ENCODE data around the gene TMEM59L.

GRCh38 chr19:18650021-18650390, 37.3 kb downstream of the TMEM59L start:
- TF ChIP-seq SMAD4 (CRISPR knock-in tag; conservative IDR thresholded peaks at IDR 0.05) (no peak), MXI1 (IDR thresholded peaks at IDR 0.05; ENCODE audit: low read depth, low read length) (no peak), MYNN (IDR thresholded peaks at IDR 0.05) (no peak), MYNN (CRISPR knock-in tag; IDR thresholded peaks at IDR 0.05) (no peak), TRIM28 (IDR thresholded peaks at IDR 0.05) (no peak), NRF1 (conservative IDR thresholded peaks at IDR 0.05 in 1 of 2, IDR thresholded peaks at IDR 0.05 in 1 of 2) (no peak), MAFG (tag; conservative IDR thresholded peaks at IDR 0.05) (no peak), POLR2A (conservative IDR thresholded peaks at IDR 0.05) (no peak), NFATC3 (IDR thresholded peaks at IDR 0.05) (no peak)
- TF ChIP-seq, protein P1, sequence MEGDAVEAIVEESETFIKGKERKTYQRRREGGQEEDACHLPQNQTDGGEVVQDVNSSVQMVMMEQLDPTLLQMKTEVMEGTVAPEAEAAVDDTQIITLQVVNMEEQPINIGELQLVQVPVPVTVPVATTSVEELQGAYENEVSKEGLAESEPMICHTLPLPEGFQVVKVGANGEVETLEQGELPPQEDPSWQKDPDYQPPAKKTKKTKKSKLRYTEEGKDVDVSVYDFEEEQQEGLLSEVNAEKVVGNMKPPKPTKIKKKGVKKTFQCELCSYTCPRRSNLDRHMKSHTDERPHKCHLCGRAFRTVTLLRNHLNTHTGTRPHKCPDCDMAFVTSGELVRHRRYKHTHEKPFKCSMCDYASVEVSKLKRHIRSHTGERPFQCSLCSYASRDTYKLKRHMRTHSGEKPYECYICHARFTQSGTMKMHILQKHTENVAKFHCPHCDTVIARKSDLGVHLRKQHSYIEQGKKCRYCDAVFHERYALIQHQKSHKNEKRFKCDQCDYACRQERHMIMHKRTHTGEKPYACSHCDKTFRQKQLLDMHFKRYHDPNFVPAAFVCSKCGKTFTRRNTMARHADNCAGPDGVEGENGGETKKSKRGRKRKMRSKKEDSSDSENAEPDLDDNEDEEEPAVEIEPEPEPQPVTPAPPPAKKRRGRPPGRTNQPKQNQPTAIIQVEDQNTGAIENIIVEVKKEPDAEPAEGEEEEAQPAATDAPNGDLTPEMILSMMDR (IDR thresholded peaks at IDR 0.05 in 2 of 3, conservative IDR thresholded peaks at IDR 0.05 in 1 of 3; ENCODE audit: insufficient read depth in 2 of 3, low read depth in 1 of 3, low read length in 3 of 3) = no peak
- TF ChIP-seq, protein P2, sequence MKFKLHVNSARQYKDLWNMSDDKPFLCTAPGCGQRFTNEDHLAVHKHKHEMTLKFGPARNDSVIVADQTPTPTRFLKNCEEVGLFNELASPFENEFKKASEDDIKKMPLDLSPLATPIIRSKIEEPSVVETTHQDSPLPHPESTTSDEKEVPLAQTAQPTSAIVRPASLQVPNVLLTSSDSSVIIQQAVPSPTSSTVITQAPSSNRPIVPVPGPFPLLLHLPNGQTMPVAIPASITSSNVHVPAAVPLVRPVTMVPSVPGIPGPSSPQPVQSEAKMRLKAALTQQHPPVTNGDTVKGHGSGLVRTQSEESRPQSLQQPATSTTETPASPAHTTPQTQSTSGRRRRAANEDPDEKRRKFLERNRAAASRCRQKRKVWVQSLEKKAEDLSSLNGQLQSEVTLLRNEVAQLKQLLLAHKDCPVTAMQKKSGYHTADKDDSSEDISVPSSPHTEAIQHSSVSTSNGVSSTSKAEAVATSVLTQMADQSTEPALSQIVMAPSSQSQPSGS (CRISPR knock-in tag; IDR thresholded peaks at IDR 0.05) = no peak
